H54 (cell line): ENCODE data around the gene MIGA2.

Experiments
- DNase-seq: peaks from one replicate; pipeline ENCODE4 v3.0.0; 2011; ENCODE audit warnings: low spot score, mixed read lengths; ENCODE audit not compliant: insufficient read length
- FAIRE-seq: peaks from 3 replicates; lab custom pipeline; 2011; peaks lifted over from hg19 to GRCh38; lab: Jason Lieb, UNC
- POLR2A ChIP-seq: IDR thresholded peaks from 2 replicates; pipeline ENCODE4 v1.6.1; 2011; ENCODE audit warnings: low read depth, mild to moderate bottlenecking, low read length

The MIGA2 gene

GRCh38 chr9:129007035-129007765, 29.2 kb upstream of the MIGA2 start:
- no peak for DNase-seq
- TF ChIP-seq POLR2A = no peak
- no peak for FAIRE-seq

DNA sequence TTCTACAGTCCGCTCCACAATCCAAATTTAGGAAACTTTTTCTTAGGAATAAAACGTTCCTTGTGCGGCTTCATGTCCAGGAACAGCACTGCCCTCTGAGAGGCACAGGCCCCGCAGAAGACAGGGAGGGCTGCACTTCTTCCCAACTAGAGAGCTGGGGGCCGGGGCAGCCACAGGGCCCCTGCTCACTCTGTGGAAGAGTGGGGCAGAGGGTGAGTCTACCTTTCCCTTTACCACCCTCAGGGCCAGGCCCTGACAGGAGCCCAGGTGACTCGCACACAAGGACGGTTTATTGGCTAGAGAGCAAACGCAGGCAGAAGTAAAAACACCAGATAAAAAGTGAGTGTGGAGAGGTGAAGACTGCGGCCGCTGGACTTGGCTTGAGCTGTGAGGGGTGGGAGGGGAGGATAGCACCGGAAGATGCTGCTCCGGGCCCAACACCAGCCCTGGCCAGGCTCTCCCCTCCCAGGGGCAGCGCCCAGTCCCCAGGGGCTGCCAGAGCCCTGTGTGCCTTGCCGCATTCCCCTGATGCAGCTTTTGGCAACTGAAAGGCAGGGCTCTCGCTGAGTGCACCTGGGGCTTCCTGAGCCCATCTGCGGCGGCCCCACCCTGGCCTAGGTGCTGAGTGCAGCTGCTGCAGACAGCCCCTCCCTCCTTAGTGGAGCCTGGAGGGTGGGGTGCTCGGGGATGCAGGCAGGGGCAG, 28.5 kb upstream of the MIGA2 start:
- DNase-seq = no peak
- FAIRE-seq = no peak
- TF ChIP-seq POLR2A = no peak

GRCh38 chr9:129008469-129008965, 27.9 kb upstream of the MIGA2 start:
- no peak for TF ChIP-seq POLR2A
- FAIRE-seq = no peak

GRCh38 chr9:129008986-129009583, 27.3 kb upstream of the MIGA2 start:
- no peak for TF ChIP-seq POLR2A
- no peak for FAIRE-seq
- no peak for DNase-seq

More at GRCh38 chr9:129008469-129008965, 27.9 kb upstream of the MIGA2 start:
- DNase-seq = no peak

DNA sequence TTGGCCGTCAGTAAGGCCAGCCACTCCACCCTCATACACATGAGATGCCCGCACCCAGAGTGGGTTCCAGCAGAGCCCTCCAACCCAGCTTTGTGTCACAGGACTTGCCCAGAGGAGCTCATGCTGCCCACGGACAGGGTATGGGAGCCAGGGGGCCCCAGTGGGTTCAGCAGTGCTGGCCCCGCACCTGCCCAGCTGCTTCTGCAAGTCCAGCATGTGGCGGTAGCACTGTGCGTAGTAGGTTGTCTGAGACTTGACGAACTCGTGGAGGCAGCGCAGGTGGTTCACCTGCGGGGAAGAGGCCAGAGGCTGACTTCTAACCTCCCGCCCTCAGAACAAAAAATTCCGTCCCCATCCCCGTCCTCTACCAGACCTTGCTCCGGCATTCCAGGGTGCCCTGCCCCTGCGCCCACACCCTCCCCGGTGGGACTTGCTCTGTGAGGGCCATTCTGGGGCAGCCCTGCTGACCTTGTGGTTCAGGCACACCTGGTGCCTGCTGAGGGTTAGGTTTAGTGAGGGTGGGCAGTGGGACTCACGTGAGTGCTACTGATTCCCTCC, 26.8 kb upstream of the MIGA2 start:
- DNase-seq (no peak), FAIRE-seq (no peak)
- no peak for TF ChIP-seq POLR2A

DNA sequence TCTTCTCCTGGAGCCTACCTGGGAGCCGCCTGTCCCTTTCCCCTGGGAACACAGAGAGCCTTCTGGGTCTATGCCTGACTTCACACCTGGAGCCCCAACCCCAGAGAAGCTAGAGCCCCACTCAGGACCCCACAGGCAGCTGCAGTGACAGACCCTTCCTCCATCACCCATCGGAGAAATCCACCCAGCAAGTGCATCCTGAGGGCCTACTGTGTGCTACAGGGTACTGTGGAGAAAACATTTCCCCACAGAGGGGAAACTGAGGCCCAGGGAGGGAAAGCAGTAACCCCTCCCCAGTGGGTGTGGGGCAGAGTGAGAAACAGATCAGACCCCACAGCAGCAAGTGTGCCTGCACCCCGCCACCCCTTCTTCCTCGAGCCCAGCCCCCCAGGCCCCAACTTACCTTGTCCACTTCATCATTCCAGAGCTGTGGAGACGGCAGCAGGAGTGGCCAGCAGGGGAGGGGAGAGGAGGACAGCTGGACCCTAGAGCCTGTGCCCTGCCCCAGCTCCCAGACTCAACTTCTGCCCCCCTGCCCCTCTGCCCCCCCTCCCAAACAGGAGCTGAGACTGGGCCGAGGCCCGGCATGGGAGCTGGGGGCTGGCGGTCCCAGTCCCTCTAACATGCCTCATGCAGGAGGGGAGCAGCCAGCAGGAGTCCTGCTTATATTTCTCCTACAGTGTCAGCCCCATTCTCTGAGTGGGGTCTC, 26.0 kb upstream of the MIGA2 start:
- FAIRE-seq = no peak

DNA sequence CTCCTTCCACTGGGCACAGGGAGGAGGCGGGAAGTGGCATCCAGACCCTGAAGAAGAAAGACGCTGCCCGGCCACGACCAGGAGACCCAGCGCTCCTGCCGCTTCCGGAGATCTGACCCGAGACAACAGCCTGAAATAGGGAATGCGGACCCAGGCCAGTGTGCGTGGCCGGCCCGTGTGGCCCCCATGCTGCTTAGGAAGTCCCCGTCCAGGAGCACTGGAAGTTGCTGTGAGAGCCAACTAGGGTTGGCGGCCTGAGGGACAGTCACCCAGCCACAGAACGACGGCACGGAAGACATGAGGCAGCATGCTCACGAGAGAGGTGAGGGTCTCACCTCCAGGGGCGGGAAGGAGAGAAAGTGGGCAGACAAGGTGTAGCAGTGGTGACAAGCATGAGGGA, 25.3 kb upstream of the MIGA2 start:
- DNase-seq (no peak), FAIRE-seq (no peak)
- no peak for TF ChIP-seq POLR2A

More for the DNA sequence above, 26.0 kb upstream of the MIGA2 start:
- TF ChIP-seq POLR2A = no peak
- no peak for DNase-seq

- no peak for TF ChIP-seq POLR2A
- FAIRE-seq (no peak), DNase-seq (no peak)
Observed at GRCh38 chr9:129011761-129012181, 24.7 kb upstream of the MIGA2 start.

- DNase-seq = no peak
Observed at GRCh38 chr9:129012343-129012742, 24.1 kb upstream of the MIGA2 start.

DNA sequence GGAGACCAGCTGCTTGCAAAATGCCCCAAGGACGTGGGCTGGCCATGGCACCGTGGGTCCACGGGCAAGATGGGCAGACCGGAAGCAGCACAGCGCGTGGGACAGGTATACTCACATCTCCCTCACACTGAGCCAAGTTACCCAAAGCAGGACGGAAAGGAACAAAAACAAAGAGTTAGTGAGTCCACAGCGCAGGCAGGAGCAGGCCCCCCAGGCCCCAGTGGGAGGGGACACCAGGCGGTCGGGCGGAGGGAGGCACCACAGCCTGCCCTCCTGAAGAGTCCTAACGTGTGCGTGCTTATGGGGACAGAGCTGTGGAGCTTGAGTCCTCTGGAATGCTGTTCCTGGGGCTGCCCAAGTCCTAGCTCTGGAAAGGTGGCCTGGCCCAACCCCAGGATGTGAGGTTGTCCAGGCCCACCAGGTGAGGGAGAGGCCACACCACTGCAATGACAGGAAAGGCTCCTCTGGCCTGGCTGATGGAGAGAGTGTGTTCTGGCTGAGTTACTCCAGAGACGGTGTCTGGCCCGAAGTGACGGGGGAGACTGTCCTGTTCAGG, 23.5 kb upstream of the MIGA2 start:
- DNase-seq (no peak), FAIRE-seq (no peak)
- TF ChIP-seq POLR2A = no peak

More at GRCh38 chr9:129012343-129012742, 24.1 kb upstream of the MIGA2 start:
- no peak for FAIRE-seq
- no peak for TF ChIP-seq POLR2A

DNA sequence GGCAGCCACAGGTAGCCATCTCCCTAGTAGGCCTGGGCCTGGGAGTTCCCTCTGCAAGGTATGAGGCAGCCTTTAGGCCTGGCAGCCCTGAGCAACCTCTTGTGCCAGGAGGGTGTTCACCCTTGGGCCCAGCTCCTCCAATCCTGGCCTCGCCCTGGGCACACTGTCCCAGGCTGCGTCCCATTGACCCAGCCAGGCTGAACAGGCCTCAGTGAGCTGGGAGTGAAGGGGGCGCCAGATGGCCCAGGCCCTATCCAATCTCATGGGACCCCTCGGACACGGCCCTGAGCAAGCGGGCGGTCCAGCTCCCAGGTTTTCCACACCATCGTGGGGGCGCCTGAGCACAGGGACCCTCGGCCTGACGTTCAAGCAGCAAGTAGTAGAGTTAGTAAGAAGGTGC, 22.8 kb upstream of the MIGA2 start:
- no peak for FAIRE-seq
- no peak for TF ChIP-seq POLR2A
- no peak for DNase-seq

DNA sequence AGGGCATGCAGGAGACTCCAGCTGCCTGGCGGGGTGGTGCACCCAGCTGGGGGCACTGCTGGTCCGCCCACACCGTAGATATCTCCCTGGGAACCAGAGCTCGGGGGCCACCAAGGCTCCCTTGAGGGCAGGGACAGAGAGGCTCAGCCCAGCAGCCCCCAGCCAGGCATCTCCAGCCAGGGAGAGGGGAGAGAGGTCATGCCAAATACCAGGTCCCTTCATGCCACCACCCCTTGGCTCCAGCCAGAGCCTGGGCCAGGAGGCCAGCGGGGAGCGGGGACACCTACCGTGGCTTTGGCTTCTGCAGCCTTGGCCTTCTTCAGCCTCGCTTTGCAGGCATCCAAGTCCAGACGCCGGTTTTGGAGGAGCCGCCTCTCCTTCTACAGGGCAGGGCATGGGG, 22.3 kb upstream of the MIGA2 start:
- FAIRE-seq (no peak), DNase-seq (no peak)
- TF ChIP-seq POLR2A = no peak

- no peak for FAIRE-seq
- DNase-seq = no peak
- TF ChIP-seq POLR2A = no peak
Observed at GRCh38 chr9:129014608-129015007, 21.8 kb upstream of the MIGA2 start.
